ENCODE results near the gene CALCOCO1.
"Not testable (repeated sequence)": the region's sequence is repeated elsewhere in the genome, so short reads cannot be mapped to it uniquely, and the experiment has no call there.

Gene CALCOCO1, protein sequence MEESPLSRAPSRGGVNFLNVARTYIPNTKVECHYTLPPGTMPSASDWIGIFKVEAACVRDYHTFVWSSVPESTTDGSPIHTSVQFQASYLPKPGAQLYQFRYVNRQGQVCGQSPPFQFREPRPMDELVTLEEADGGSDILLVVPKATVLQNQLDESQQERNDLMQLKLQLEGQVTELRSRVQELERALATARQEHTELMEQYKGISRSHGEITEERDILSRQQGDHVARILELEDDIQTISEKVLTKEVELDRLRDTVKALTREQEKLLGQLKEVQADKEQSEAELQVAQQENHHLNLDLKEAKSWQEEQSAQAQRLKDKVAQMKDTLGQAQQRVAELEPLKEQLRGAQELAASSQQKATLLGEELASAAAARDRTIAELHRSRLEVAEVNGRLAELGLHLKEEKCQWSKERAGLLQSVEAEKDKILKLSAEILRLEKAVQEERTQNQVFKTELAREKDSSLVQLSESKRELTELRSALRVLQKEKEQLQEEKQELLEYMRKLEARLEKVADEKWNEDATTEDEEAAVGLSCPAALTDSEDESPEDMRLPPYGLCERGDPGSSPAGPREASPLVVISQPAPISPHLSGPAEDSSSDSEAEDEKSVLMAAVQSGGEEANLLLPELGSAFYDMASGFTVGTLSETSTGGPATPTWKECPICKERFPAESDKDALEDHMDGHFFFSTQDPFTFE

GRCh38 chr12:53727310-53728041 is at the start of gene CALCOCO1:
Gene CALCOCO1, minus strand, starts transcription at chr12:53727452. Its CDS starts 2,210 bp downstream, at chr12:53725242.
- peak; percentile 95 to 96 for DNase-seq

DNA sequence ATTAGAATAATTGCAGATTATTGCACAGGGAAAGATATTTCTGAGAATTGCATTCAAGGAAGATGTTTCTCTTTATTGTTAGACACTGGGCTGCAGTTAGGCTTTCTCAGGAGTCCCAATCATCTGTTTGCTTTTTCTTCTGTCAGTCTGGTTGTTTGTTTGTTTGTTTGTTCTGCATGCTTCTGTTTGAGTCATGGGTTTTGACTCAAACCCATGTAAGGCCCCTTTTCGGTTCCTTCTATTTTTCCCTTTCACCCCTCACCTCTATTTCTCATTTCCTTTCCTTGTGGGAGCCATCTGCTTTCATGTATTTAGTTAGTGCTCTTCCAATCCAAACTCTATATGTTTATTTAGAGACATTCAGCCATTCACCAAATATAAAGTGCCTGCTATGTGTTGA is 49.6 kb upstream of the CALCOCO1 start:
- DNase-seq, result no peak

- no peak for DNase-seq
Measured at GRCh38 chr12:53775478-53776145, 48.4 kb upstream of the CALCOCO1 start.

DNA sequence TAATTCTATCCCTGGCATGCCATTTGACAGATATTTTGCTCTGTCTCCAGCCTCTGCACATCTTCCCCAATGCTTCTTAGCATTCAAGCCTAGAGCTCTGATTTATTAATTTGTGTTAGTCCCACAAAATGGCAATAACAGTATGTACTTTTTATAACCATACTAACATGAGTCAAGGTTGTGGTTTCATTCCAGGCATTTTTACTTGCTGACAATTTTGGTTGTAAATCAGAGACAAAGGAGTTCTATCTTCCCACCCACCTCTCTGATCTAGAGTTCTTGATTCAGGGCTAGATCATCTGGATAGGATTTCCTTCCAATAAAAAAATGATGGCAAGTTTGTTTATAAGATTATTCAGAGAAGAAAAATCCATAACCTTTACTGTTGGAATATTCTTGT is 43.0 kb upstream of the CALCOCO1 start:
- no peak for DNase-seq

- no peak for DNase-seq
Measured at GRCh38 chr12:53768976-53769375, 41.7 kb upstream of the CALCOCO1 start.

DNA sequence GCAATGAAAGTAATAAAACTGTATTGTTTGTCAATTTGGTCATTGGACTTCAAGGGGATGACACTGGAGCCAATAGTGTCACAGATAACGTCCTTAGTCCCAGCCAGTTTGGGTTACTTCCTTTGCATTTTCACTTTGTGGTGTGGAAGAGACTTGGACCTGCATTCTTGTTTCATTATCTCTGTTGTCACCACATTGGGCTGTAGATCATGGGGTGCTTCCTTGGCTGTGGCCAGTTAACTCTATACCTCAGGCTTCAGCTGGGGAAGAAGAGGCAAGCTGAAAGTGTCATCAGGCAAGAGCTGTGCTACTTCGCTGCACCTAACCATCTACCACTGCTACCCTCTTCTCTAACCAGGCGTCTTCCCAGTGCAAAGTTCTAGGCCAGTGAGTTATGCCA is 39.6 kb upstream of the CALCOCO1 start:
- DNase-seq, result no peak

DNA sequence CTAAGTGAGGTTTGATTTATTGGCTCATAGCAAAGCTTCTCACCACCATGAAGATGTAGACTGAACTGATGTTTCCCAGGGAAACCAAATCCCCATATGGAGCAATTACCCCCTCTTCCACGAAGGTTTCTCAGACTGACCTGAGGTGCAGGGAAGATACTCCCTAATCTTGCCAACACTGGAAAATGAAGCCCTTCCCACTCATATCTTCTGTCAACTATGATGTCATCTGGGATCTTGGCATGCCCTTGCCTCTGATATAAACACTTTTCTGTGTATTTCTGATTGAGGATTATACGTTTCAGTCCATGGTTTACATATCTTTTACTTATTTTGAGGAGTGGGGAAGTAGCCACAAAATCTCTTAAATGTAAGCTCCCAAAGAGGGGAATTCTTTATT is 38.6 kb upstream of the CALCOCO1 start:
- no peak for DNase-seq

- no peak for DNase-seq
Measured at GRCh38 chr12:53764615-53765014, 37.4 kb upstream of the CALCOCO1 start.

DNA sequence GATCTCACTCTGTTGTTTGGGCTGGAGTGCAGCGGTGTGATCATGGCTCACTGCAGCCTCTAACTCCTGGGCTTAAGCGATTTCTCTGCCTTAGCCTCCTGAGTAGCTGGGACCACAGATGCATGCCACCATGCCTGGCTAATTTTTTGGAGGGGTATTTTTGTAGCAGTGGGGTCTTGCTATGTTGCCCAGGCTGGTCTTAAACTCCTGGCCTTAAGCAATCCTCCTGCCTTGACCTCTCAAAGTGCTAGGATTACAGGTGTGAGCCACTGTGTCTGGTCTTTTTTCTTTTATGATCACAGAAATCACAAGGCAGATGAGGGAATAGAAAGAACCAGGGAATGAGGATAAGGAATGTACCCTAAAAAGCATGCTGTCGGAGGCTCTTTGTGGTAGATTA is 35.5 kb upstream of the CALCOCO1 start:
- not testable (repeated sequence) for DNase-seq

GRCh38 chr12:53761306-53761705 is 34.1 kb upstream of the CALCOCO1 start:
- no peak for DNase-seq

- no peak for DNase-seq
Measured at GRCh38 chr12:53759261-53759660, 32.0 kb upstream of the CALCOCO1 start.

- no peak for DNase-seq
Measured at GRCh38 chr12:53758730-53759103, 31.5 kb upstream of the CALCOCO1 start.

DNA sequence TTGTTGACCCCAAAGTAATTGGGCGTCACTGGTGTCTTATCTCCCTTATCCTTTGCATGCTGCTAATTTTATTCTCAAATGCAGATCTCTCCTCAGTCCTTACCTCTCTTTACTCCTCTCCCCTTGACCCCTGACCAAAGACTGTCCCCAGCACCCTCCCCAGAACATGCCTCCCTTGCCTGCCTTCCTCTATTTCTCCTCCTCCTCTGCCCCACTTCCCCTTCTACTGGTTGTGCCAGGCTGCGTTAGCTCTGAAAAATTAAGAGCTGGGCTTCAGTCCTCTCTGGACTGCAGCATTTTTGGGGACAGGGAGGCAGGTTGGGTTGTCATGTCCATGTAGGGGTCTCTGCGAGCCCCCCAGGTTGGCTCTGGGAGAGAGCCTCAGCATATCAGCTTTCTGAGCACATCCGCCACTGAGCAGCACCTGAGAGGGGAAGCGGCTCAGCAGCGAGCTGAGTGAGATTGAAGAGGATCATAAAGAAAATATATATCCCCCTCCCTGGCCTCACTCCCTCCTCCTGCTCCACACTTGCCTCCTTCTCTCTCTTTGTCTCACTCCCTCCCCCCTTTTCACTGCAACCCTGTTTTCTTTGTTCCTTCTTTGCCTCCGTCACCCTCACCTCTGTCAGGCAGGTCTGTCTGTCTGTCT is 31.0 kb upstream of the CALCOCO1 start:
- DNase-seq, result no peak

DNA sequence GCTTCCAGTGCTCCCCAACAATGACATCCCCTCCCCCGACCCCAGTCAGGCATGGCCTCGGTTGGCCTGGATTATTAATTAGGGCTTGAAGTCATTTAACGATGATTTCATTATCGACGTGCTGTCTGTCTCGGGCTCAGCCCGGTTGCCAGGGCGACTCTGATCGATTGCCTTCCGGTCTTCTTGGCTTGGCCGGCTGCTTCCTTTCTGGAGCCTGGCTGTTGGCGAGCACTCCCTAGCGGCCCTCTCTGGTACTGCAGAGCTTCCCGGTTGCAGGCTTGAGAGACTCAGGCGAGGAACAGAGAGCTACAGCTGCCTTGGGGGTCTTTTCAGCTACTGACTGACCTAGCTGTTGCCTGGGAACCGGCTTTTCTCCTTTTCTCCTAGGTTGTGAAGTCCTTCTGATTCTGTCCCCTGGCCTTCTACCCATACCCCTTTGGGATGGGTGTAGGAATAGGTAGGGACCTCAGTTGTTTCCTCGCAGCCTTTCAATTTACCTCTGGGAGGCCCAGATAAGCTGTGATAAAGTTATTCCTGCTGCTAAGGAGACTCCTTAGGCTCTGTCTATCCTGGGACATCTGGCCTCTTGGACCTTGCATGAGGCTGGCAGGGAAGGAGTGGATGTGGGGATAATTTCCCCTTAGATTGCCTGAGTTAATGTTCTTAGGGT is 30.0 kb upstream of the CALCOCO1 start:
- peak; percentile 73 to 74 for DNase-seq

- no peak for DNase-seq
Measured at GRCh38 chr12:53756300-53757100, 29.2 kb upstream of the CALCOCO1 start.

DNA sequence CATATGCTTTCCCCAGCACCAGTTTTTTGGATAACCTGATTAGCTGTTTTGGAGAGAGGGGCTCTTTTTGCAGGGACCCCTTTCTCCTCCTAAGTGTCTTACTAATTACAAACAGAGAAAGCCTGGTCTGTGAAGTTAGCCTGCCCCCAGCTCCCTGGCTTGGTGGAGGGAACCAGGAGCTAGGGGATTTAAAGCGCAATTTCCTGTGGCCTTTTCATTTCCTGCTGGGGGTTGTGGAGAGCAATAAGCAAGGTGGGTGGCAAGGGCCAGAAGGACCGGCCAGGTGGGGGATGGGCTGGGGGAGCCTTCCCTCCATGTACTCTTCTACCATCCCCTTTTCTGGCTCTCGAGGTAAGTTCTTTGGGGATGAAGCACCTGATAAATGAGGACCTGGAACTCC is 28.6 kb upstream of the CALCOCO1 start:
- DNase-seq, result no peak

GRCh38 chr12:53755451-53755891 is 28.2 kb upstream of the CALCOCO1 start:
- DNase-seq, result no peak

- DNase-seq, result no peak
Measured at GRCh38 chr12:53754633-53755264, 27.5 kb upstream of the CALCOCO1 start.

DNA sequence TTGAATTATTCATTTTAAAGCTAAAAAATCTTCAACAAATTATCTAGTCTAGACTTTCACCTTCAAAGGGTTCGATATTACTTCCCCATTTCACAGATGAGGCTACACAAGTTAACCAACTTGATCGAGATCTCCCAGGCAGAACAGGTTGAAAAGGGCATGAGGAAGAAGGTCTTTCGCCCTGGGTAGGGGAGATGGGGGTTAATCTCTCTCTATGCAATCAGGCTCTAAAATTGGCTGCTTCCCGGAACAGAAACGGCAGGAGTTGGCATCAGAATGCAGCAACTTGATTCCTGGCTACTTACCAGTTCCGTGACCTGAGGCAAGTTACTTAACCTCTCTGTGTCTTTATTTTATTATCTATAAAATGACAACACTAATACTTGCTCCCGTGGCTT is 26.9 kb upstream of the CALCOCO1 start:
- no peak for DNase-seq

- DNase-seq, result no peak
Measured at GRCh38 chr12:53752621-53753020, 25.4 kb upstream of the CALCOCO1 start.

DNA sequence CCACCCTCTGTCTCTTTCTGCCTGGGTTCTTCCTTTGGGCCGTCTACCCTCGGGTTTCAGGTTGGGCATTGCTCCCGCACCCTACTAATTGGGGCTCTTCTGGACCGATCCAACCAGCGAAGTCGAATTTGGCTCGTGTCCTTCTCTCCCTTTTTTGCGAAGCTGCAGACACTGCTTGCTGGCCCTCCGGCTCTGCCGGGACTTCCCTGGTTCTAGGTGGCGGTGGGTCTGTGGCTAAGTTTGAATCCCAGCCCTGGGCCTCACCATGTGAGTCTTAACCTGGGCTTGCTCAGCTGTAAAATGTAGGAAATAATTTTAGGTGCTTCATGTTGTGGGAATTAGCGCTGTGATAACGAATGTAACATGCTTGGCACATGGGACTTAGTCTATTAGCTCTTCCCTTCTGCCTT is 24.9 kb upstream of the CALCOCO1 start:
- no peak for DNase-seq

Measured in activated CD4-positive, alpha-beta T cell treated with anti-CD3 and anti-CD28 coated beads, Interleukin-2, amount 50 U/mL, for 4 hours (primary cell).